Mucosa of stomach (tissue), 1 donor: Measurements from ENCODE around the gene HLA-DQA1.
"Not testable (repeated sequence)": the region's sequence is repeated elsewhere in the genome, so short reads cannot be mapped to it uniquely, and the experiment has no call there.

Experiments used
- H3K27me3 ChIP-seq: one replicate; pipeline ENCODE4 v1.7.0; 2013; ENCODE audit warnings: mild to moderate bottlenecking, low read length; ENCODE audit not compliant: control insufficient read depth, insufficient read depth
- H3K36me3 ChIP-seq: one replicate; pipeline ENCODE4 v1.7.0; 2013; ENCODE audit warnings: low read length; ENCODE audit not compliant: control insufficient read depth, insufficient read depth
- H3K4me1 ChIP-seq: one replicate; pipeline ENCODE4 v1.7.0; 2013; ENCODE audit warnings: mild to moderate bottlenecking, low read length; ENCODE audit not compliant: control insufficient read depth, insufficient read depth
- H3K4me3 ChIP-seq: one replicate; pipeline ENCODE4 v1.7.0; 2013; ENCODE audit warnings: low read length
- H3K9ac ChIP-seq: one replicate; pipeline ENCODE4 v1.7.0; 2013; ENCODE audit warnings: mild to moderate bottlenecking, low read length, moderate library complexity
- H3K9me3 ChIP-seq: one replicate; pipeline ENCODE4 v1.7.0; 2013; ENCODE audit warnings: mild to moderate bottlenecking, low read length, moderate library complexity; ENCODE audit not compliant: control insufficient read depth
- donor health status: Pancreatic carcinoma.

Gene HLA-DQA1

GRCh38 chr6:32666420-32667300 lies 29.5 kb downstream of the HLA-DQA1 start, which contains the start of gene HLA-DQB1:
Gene HLA-DQB1 (minus strand): TSS chr6:32666657. CDS start chr6:32666607, 50 bp downstream.
- Histone ChIP-seq H3K36me3 (no peaks in the 10 kb centered on the region), H3K27me3 (peaks cover 6% of the 10 kb centered on the region), H3K4me3 (peak within 1 kb of the TSS; percentile 85), H3K9me3 (no peaks in the 10 kb centered on the region), H3K4me1 (peaks cover 14% of the 10 kb centered on the region), H3K9ac (peak within 1 kb of the TSS; percentile 79)

GRCh38 chr6:32668226-32668747 lies 31.1 kb downstream of the HLA-DQA1 start:
- Histone ChIP-seq H3K9me3 (no peaks in the 10 kb centered on the region), H3K9ac (no peak overlapping the region), H3K4me1 (peaks cover 14% of the 10 kb centered on the region), H3K36me3 (no peaks in the 10 kb centered on the region), H3K4me3 (no peak overlapping the region), H3K27me3 (peaks cover 6% of the 10 kb centered on the region)

- peaks cover 6% of the 10 kb centered on the region for H3K27me3 ChIP-seq
Measured at GRCh38 chr6:32669240-32669639, 32.0 kb downstream of the HLA-DQA1 start.

GRCh38 chr6:32669893-32670292 lies 32.7 kb downstream of the HLA-DQA1 start:
- Histone ChIP-seq H3K27me3 (peaks cover 6% of the 10 kb centered on the region), H3K36me3 (no peaks in the 10 kb centered on the region), H3K9me3 (no peaks in the 10 kb centered on the region), H3K9ac (no peak overlapping the region), H3K4me3 (no peak overlapping the region), H3K4me1 (peaks cover 14% of the 10 kb centered on the region)

More at GRCh38 chr6:32669240-32669639, 32.0 kb downstream of the HLA-DQA1 start:
- H3K4me3 ChIP-seq: no peak overlapping the region
- no peak overlapping the region for H3K9ac ChIP-seq
- no peaks in the 10 kb centered on the region for H3K9me3 ChIP-seq
- H3K36me3 ChIP-seq: no peaks in the 10 kb centered on the region
- H3K4me1 ChIP-seq: peaks cover 14% of the 10 kb centered on the region

- not testable (repeated sequence) for H3K9ac ChIP-seq, H3K9me3 ChIP-seq, H3K27me3 ChIP-seq, H3K4me3 ChIP-seq, H3K36me3 ChIP-seq
- H3K4me1 ChIP-seq: peaks cover 14% of the 10 kb centered on the region
Measured at GRCh38 chr6:32671908-32672307, 34.7 kb downstream of the HLA-DQA1 start.

GRCh38 chr6:32674123-32674522 lies 36.9 kb downstream of the HLA-DQA1 start:
- H3K9me3 ChIP-seq, H3K9ac ChIP-seq, H3K27me3 ChIP-seq, H3K4me1 ChIP-seq, H3K4me3 ChIP-seq, H3K36me3 ChIP-seq: not testable (repeated sequence)

- H3K36me3 ChIP-seq: no peaks in the 10 kb centered on the region
- H3K4me3 ChIP-seq: no peak overlapping the region
- no peaks in the 10 kb centered on the region for H3K9me3 ChIP-seq
- no peaks in the 10 kb centered on the region for H3K4me1 ChIP-seq
- H3K27me3 ChIP-seq: no peaks in the 10 kb centered on the region
- H3K9ac ChIP-seq: no peak overlapping the region
Measured at GRCh38 chr6:32679492-32679891, 42.3 kb downstream of the HLA-DQA1 start.

GRCh38 chr6:32680055-32680454 lies 42.8 kb downstream of the HLA-DQA1 start:
- no peaks in the 10 kb centered on the region for H3K9me3 ChIP-seq

GRCh38 chr6:32684246-32684645 lies 47.0 kb downstream of the HLA-DQA1 start:
- H3K27me3 ChIP-seq: no peaks in the 10 kb centered on the region
- H3K4me1 ChIP-seq: no peaks in the 10 kb centered on the region
- H3K9ac ChIP-seq: no peak overlapping the region
- H3K4me3 ChIP-seq: no peak overlapping the region
- no peaks in the 10 kb centered on the region for H3K36me3 ChIP-seq
- H3K9me3 ChIP-seq: no peaks in the 10 kb centered on the region

More at GRCh38 chr6:32680055-32680454, 42.8 kb downstream of the HLA-DQA1 start:
- Histone ChIP-seq H3K36me3 (no peaks in the 10 kb centered on the region), H3K27me3 (no peaks in the 10 kb centered on the region), H3K4me3 (no peak overlapping the region), H3K4me1 (no peaks in the 10 kb centered on the region), H3K9ac (no peak overlapping the region)

GRCh38 chr6:32685603-32686002 lies 48.4 kb downstream of the HLA-DQA1 start:
- H3K36me3 ChIP-seq: no peaks in the 10 kb centered on the region
- H3K9ac ChIP-seq: no peak overlapping the region

GRCh38 chr6:32689531-32690501 lies 52.6 kb downstream of the HLA-DQA1 start:
- Histone ChIP-seq H3K27me3 (no peaks in the 10 kb centered on the region), H3K4me3 (no peak overlapping the region), H3K9ac (no peak overlapping the region), H3K36me3 (no peaks in the 10 kb centered on the region), H3K4me1 (no peaks in the 10 kb centered on the region), H3K9me3 (no peaks in the 10 kb centered on the region)

More at GRCh38 chr6:32685603-32686002, 48.4 kb downstream of the HLA-DQA1 start:
- no peaks in the 10 kb centered on the region for H3K27me3 ChIP-seq
- no peak overlapping the region for H3K4me3 ChIP-seq
- H3K4me1 ChIP-seq: no peaks in the 10 kb centered on the region
- H3K9me3 ChIP-seq: no peaks in the 10 kb centered on the region
